ENCODE results near the gene GNAL.
"Not testable (repeated sequence)": the region's sequence is repeated elsewhere in the genome, so short reads cannot be mapped to it uniquely, and the experiment has no call there.

The GNAL gene

GRCh38 chr18:11851146-11851805 lies 162.2 kb downstream of the GNAL start, which contains the start of gene CHMP1B:
TSS of gene CHMP1B (plus strand) at chr18:11851413. CDS start at chr18:11851512, 99 bp downstream.
- no peaks in the 10 kb centered on the region for H3K9me3 ChIP-seq (ENCODE audit: control insufficient read depth, low read length)
- peak; percentile 93 to 95 (median 94) for DNase-seq
- H3K36me3 ChIP-seq (ENCODE audit: control insufficient read depth, insufficient read depth, low read length), result no peaks in the 10 kb centered on the region
- H3K4me1 ChIP-seq (ENCODE audit: control insufficient read depth, insufficient read depth, low read length, poor library complexity, severe bottlenecking), result peaks cover 12% of the 10 kb centered on the region
- no peaks in the 10 kb centered on the region for H3K27me3 ChIP-seq (replicated peaks; ENCODE audit: control insufficient read depth, insufficient read depth, low read length, poor library complexity, severe bottlenecking)
- H3K4me3 ChIP-seq (ENCODE audit: insufficient read depth, low read depth, low read length, poor library complexity, severe bottlenecking), result peak within 1 kb of the TSS; percentile 82
- peak within 1 kb of the TSS; percentile 95 for H3K27ac ChIP-seq (ENCODE audit: insufficient read depth, low read length, poor library complexity, severe bottlenecking)

GRCh38 chr18:11851806-11852337 lies 162.8 kb downstream of the GNAL start:
- peak overlapping the region; percentile 95 for H3K27ac ChIP-seq (ENCODE audit: insufficient read depth, low read length, poor library complexity, severe bottlenecking)
- peak; percentile 32 to 45 (median 44) for DNase-seq
- no peaks in the 10 kb centered on the region for H3K9me3 ChIP-seq (ENCODE audit: control insufficient read depth, low read length)
- no peaks in the 10 kb centered on the region for H3K27me3 ChIP-seq (replicated peaks; ENCODE audit: control insufficient read depth, insufficient read depth, low read length, poor library complexity, severe bottlenecking)
- H3K4me3 ChIP-seq (ENCODE audit: insufficient read depth, low read depth, low read length, poor library complexity, severe bottlenecking), result peak overlapping the region; percentile 82
- H3K4me1 ChIP-seq (ENCODE audit: control insufficient read depth, insufficient read depth, low read length, poor library complexity, severe bottlenecking), result peaks cover 12% of the 10 kb centered on the region
- no peaks in the 10 kb centered on the region for H3K36me3 ChIP-seq (ENCODE audit: control insufficient read depth, insufficient read depth, low read length)

GRCh38 chr18:11854554-11854953 lies 165.5 kb downstream of the GNAL start:
- H3K9me3 ChIP-seq (ENCODE audit: control insufficient read depth, low read length); H3K27me3 ChIP-seq (replicated peaks; ENCODE audit: control insufficient read depth, insufficient read depth, low read length, poor library complexity, severe bottlenecking); H3K27ac ChIP-seq (ENCODE audit: insufficient read depth, low read length, poor library complexity, severe bottlenecking); H3K36me3 ChIP-seq (ENCODE audit: control insufficient read depth, insufficient read depth, low read length); DNase-seq; H3K4me3 ChIP-seq (ENCODE audit: insufficient read depth, low read depth, low read length, poor library complexity, severe bottlenecking): not testable (repeated sequence)
- peaks cover 12% of the 10 kb centered on the region for H3K4me1 ChIP-seq (ENCODE audit: control insufficient read depth, insufficient read depth, low read length, poor library complexity, severe bottlenecking)

DNA sequence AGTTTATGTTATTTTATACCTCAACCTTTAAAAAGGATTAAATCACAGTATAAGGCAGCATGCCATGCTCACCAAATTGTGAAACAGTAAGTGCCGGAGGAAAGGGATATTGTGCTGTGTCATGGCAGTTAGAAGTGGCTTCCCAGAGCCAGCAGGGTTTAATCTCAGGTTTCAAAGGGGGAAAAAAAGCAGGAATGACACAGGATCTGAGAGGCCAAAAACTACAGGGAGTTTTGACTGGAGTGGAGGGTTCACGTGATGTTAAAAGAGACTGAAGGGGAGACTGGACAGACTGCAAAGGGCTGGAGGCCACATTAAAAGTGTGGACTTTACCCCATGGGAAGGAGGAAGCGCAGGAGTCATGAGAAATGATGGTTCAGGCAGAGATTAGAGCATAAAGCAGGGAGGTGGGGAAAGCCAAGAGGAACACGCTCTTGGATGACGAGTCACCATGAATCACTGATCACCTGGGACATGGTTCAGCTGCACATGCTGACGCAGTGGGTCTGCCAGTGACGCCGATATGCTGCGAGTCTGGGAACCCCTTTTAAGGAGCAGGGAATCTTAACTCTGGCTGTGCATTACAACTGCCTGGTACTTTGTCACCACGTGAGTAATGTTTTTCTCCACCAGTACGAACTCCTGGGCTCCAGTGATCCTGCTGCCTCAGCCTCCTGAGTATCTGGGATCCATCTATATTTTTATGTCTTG lies 168.3 kb downstream of the GNAL start:
- Histone ChIP-seq H3K27me3 (replicated peaks; ENCODE audit: control insufficient read depth, insufficient read depth, low read length, poor library complexity, severe bottlenecking) (no peaks in the 10 kb centered on the region), H3K9me3 (ENCODE audit: control insufficient read depth, low read length) (no peaks in the 10 kb centered on the region), H3K4me3 (ENCODE audit: insufficient read depth, low read depth, low read length, poor library complexity, severe bottlenecking) (no peak overlapping the region), H3K27ac (ENCODE audit: insufficient read depth, low read length, poor library complexity, severe bottlenecking) (no peak overlapping the region), H3K36me3 (ENCODE audit: control insufficient read depth, insufficient read depth, low read length) (no peaks in the 10 kb centered on the region), H3K4me1 (ENCODE audit: control insufficient read depth, insufficient read depth, low read length, poor library complexity, severe bottlenecking) (peaks cover 6% of the 10 kb centered on the region)
- no peak for DNase-seq

- H3K36me3 ChIP-seq (ENCODE audit: control insufficient read depth, insufficient read depth, low read length), result no peaks in the 10 kb centered on the region
- no peak overlapping the region for H3K4me3 ChIP-seq (ENCODE audit: insufficient read depth, low read depth, low read length, poor library complexity, severe bottlenecking)
- H3K27ac ChIP-seq (ENCODE audit: insufficient read depth, low read length, poor library complexity, severe bottlenecking), result no peak overlapping the region
- H3K27me3 ChIP-seq (replicated peaks; ENCODE audit: control insufficient read depth, insufficient read depth, low read length, poor library complexity, severe bottlenecking), result no peaks in the 10 kb centered on the region
- H3K9me3 ChIP-seq (ENCODE audit: control insufficient read depth, low read length), result no peaks in the 10 kb centered on the region
- DNase-seq, result no peak
- no peaks in the 10 kb centered on the region for H3K4me1 ChIP-seq (ENCODE audit: control insufficient read depth, insufficient read depth, low read length, poor library complexity, severe bottlenecking)
Observed at GRCh38 chr18:11859282-11859830, 170.3 kb downstream of the GNAL start.

GRCh38 chr18:11859903-11860407 lies 170.9 kb downstream of the GNAL start:
- no peak overlapping the region for H3K4me3 ChIP-seq (ENCODE audit: insufficient read depth, low read depth, low read length, poor library complexity, severe bottlenecking)
- no peak overlapping the region for H3K27ac ChIP-seq (ENCODE audit: insufficient read depth, low read length, poor library complexity, severe bottlenecking)

GRCh38 chr18:11860594-11861450 lies 171.8 kb downstream of the GNAL start:
- Histone ChIP-seq H3K27me3 (replicated peaks; ENCODE audit: control insufficient read depth, insufficient read depth, low read length, poor library complexity, severe bottlenecking) (no peaks in the 10 kb centered on the region), H3K36me3 (ENCODE audit: control insufficient read depth, insufficient read depth, low read length) (no peaks in the 10 kb centered on the region), H3K4me3 (ENCODE audit: insufficient read depth, low read depth, low read length, poor library complexity, severe bottlenecking) (no peak overlapping the region), H3K4me1 (ENCODE audit: control insufficient read depth, insufficient read depth, low read length, poor library complexity, severe bottlenecking) (no peaks in the 10 kb centered on the region), H3K9me3 (ENCODE audit: control insufficient read depth, low read length) (no peaks in the 10 kb centered on the region), H3K27ac (ENCODE audit: insufficient read depth, low read length, poor library complexity, severe bottlenecking) (no peak overlapping the region)
- no peak for DNase-seq

More at GRCh38 chr18:11859903-11860407, 170.9 kb downstream of the GNAL start:
- DNase-seq, result no peak
- Histone ChIP-seq H3K27me3 (replicated peaks; ENCODE audit: control insufficient read depth, insufficient read depth, low read length, poor library complexity, severe bottlenecking) (no peaks in the 10 kb centered on the region), H3K9me3 (ENCODE audit: control insufficient read depth, low read length) (no peaks in the 10 kb centered on the region), H3K4me1 (ENCODE audit: control insufficient read depth, insufficient read depth, low read length, poor library complexity, severe bottlenecking) (no peaks in the 10 kb centered on the region), H3K36me3 (ENCODE audit: control insufficient read depth, insufficient read depth, low read length) (no peaks in the 10 kb centered on the region)

GRCh38 chr18:11861583-11862288 lies 172.7 kb downstream of the GNAL start:
- no peaks in the 10 kb centered on the region for H3K9me3 ChIP-seq (ENCODE audit: control insufficient read depth, low read length)
- H3K27ac ChIP-seq (ENCODE audit: insufficient read depth, low read length, poor library complexity, severe bottlenecking), result no peak overlapping the region
- no peaks in the 10 kb centered on the region for H3K4me1 ChIP-seq (ENCODE audit: control insufficient read depth, insufficient read depth, low read length, poor library complexity, severe bottlenecking)
- DNase-seq, result no peak
- no peaks in the 10 kb centered on the region for H3K36me3 ChIP-seq (ENCODE audit: control insufficient read depth, insufficient read depth, low read length)
- H3K27me3 ChIP-seq (replicated peaks; ENCODE audit: control insufficient read depth, insufficient read depth, low read length, poor library complexity, severe bottlenecking), result no peaks in the 10 kb centered on the region
- no peak overlapping the region for H3K4me3 ChIP-seq (ENCODE audit: insufficient read depth, low read depth, low read length, poor library complexity, severe bottlenecking)

All from effector memory CD4-positive, alpha-beta T cell (primary cell).